Dermis blood vessel endothelial cell (primary cell): ENCODE results near the gene ZNF326. TPM values are rescaled to one million over a fixed set of nuclear protein-coding genes. Genes with fewer than 3 reads are reported as not detected.
"Not testable (repeated sequence)": the region's sequence is repeated elsewhere in the genome, so short reads cannot be mapped to it uniquely, and the experiment has no call there.

Experiments used
- DNase-seq: peaks from one replicate; pipeline ENCODE4 v3.0.0; 2010
- total RNA-seq: library from RNA; depleted of rRNA; stranded (reverse); fragments of >200 nt; gene quantifications from 2 replicates; pipeline ENCODE4 v1.2.3, GENCODE V29; 2014

Gene ZNF326
- total RNA-seq, 1 donor from 2014 or later = 9.9 TPM

- DNase-seq = peak; percentile 57
Measured at GRCh38 chr1:89966656-89967055, 28.3 kb upstream of the ZNF326 start.

- DNase-seq = no peak
Measured at GRCh38 chr1:89971600-89971999, 23.3 kb upstream of the ZNF326 start.

GRCh38 chr1:89972024-89972423, 22.9 kb upstream of the ZNF326 start:
- DNase-seq = no peak

- DNase-seq = no peak
Measured at GRCh38 chr1:89973471-89974127, 21.3 kb upstream of the ZNF326 start.

- no peak for DNase-seq
Measured at GRCh38 chr1:89974256-89974655, 20.7 kb upstream of the ZNF326 start.

- peak; percentile 57 for DNase-seq
Measured at GRCh38 chr1:89974696-89975470, 20.0 kb upstream of the ZNF326 start.

- DNase-seq = no peak
Measured at GRCh38 chr1:89975540-89976125, 19.3 kb upstream of the ZNF326 start.

- no peak for DNase-seq
Measured at GRCh38 chr1:89978755-89979154, 16.2 kb upstream of the ZNF326 start.

- DNase-seq = no peak
Measured at GRCh38 chr1:89980605-89981004, 14.3 kb upstream of the ZNF326 start.

- DNase-seq = not testable (repeated sequence)
Measured at GRCh38 chr1:89982846-89983245, 12.1 kb upstream of the ZNF326 start.

GRCh38 chr1:89984564-89985116, 10.3 kb upstream of the ZNF326 start:
- not testable (repeated sequence) for DNase-seq

GRCh38 chr1:89986020-89986419, 8.9 kb upstream of the ZNF326 start:
- DNase-seq = peak; percentile 29

- DNase-seq = peak; percentile 91
Measured at GRCh38 chr1:89987159-89987819, 7.6 kb upstream of the ZNF326 start.

- DNase-seq = no peak
Measured at GRCh38 chr1:89989099-89989498, 5.8 kb upstream of the ZNF326 start.

GRCh38 chr1:89989799-89990198, 5.1 kb upstream of the ZNF326 start:
- DNase-seq = no peak

- no peak for DNase-seq
Measured at GRCh38 chr1:89990976-89991831, 3.7 kb upstream of the ZNF326 start.

- DNase-seq = no peak
Measured at GRCh38 chr1:89993541-89993940, 1.4 kb upstream of the ZNF326 start.

- no peak for DNase-seq
Measured at GRCh38 chr1:89994231-89994804, 592 bp upstream of the ZNF326 start.

GRCh38 chr1:89995598-89996449, 914 bp downstream of the ZNF326 start:
- DNase-seq = peak; percentile 71

- DNase-seq = no peak
Measured at GRCh38 chr1:89996450-89997110, 1.7 kb downstream of the ZNF326 start.
